Ovary (tissue), 9 donors: Measurements from ENCODE around the gene NSMCE1. TPM values are rescaled to one million over a fixed set of nuclear protein-coding genes. Genes with fewer than 3 reads are reported as not detected.

Experiments
- DNase-seq, 5 donors: peaks; one replicate each; pipeline ENCODE4 v3.0.0-alpha.2; 2019 to 2020
- H3K27ac ChIP-seq, 2 donors: fragments of 200-600 bp; one replicate each; pipeline versions ENCODE4 v1.5.1 to v1.8.0; 2019 to 2022
- H3K27me3 ChIP-seq: fragments of 200-600 bp; one replicate; pipeline ENCODE4 v1.8.0; 2022
- H3K36me3 ChIP-seq: fragments of 200-600 bp; sonication (generic); one replicate; pipeline ENCODE4 v1.5.1; 2019
- H3K4me1 ChIP-seq: one replicate; pipeline ENCODE4 v1.8.1; 2013; ENCODE audit warnings: mild to moderate bottlenecking, moderate library complexity; ENCODE audit not compliant: insufficient read depth
- H3K4me3 ChIP-seq: fragments of 200-600 bp; sonication (generic); one replicate; pipeline ENCODE4 v1.5.1; 2017
- H3K9me3 ChIP-seq, 2 donors: fragments of 200-600 bp in 1 of 2; sonication (generic) in 1 of 2; one replicate each; pipeline versions ENCODE4 v1.5.1 to v1.8.1; 2013 to 2019; ENCODE audit warnings: mild to moderate bottlenecking in 1 of 2, moderate library complexity in 1 of 2
- EP300 ChIP-seq: sonication (generic); formaldehyde crosslinking; IDR thresholded peaks from one replicate; pipeline ENCODE4 v1.6.1; 2017; ENCODE audit warnings: antibody characterized with exemption
- POLR2A ChIP-seq: fragments of 450-650 bp; IDR thresholded peaks from one replicate; pipeline ENCODE4 v1.6.1; 2017; ENCODE audit warnings: antibody characterized with exemption, mild to moderate bottlenecking, moderate library complexity
- WGBS, 3 donors: extraction: QIAGEN DNeasy Blood & Tissue Kit in 1 of 3; methylation state at CpG; one replicate each; pipeline versions ENCODE4 v1.1.5 to v1.1.7; 2013 to 2017; 5-methylcytosine and 5-hydroxymethylcytosine counted together
- intact Hi-C, 4 donors: fragments of 100-400 bp; cut with DNase I; formaldehyde crosslinking; loops; one replicate each; pipeline versions ENCODE4 v1.11.0 to v1.15.1; 2022 to 2023
- polyA plus RNA-seq, 2 donors: library from polyadenylated mRNA; stranded (reverse); fragments of 200-250 nt in 1 of 2; fragments of 350-450 nt in 1 of 2; fragmentation: Illumina TruSeq in 1 of 2; extraction: RNeasy Lipid Tissue Mini Kit (QIAGEN cat#74804) in 1 of 2; gene quantifications; one replicate each; pipeline ENCODE4 v1.2.3, GENCODE V29; 2013 to 2014
- total RNA-seq, 7 donors: library from RNA; depleted of rRNA in 2 of 7; stranded (reverse); fragments of >200 nt in 2 of 7; fragmentation: NEBNext Ultra II Directional in 3 of 7; extraction: Animal tissue kit (Norgen Biotek cat#: 25700) in 3 of 7; gene quantifications; one replicate each; pipeline versions ENCODE4 v1.1.0 to v1.2.4, GENCODE V29; 2016 to 2023
- TF ChIP-seq, protein P1 (sequence below), 3 donors: fragments of 450-650 bp in 2 of 3; fragments of 200-600 bp in 1 of 3; IDR thresholded peaks; one replicate each; pipeline versions ENCODE4 v1.5.1 to v1.8.0; 2016 to 2022; ENCODE audit warnings: antibody characterized with exemption in 3 of 3, mild to moderate bottlenecking in 1 of 3
- donor health status: DM: no; HTN: no; CAD: no; lungs with moderate emphysema.
- donor health status: DM: no; HTN: no; CAD: no.
- donor health status: Bipolar disorder and iron deficiency.
- donor health status: DM: yes; HTN: yes; CAD: no.
- donor health status: DM: no; HTN: no; CAD: no.
- donor health status: DM: yes; HTN: yes; CAD: no.

The NSMCE1 gene
- total and polyA plus RNA-seq, 9 donors, result 19.8 to 68.4 (median 51.2) TPM

DNA sequence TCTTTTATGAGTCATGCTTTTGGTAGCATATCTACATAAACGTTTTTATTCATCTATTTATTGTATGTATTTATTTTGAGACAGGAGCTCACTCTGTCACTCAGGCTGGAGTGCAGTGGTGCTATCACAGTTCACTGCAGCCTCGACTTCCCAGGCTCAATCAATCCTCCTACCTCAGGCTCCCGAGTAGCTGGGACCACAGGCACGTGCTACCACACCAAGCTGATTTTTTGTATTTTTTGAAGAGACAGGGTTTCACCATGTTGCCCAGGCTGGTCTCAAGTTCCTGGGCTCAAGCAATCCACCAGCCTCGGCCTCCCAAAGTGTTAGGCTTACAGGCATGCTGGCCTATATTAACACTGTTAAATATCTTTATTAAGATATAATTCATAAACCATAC, 24.8 kb upstream of the NSMCE1 start:
- no peak overlapping the region for H3K4me3 ChIP-seq
- H3K27ac ChIP-seq, result no peak overlapping the region
- no peak for DNase-seq
- 56 to 58% (median 58%) methylated on average over 5 of the region's 5 CpGs for WGBS, 3 donors
- H3K9me3 ChIP-seq, result no peaks in the 10 kb centered on the region
- H3K36me3 ChIP-seq, result no peaks in the 10 kb centered on the region
- TF ChIP-seq, protein P1, sequence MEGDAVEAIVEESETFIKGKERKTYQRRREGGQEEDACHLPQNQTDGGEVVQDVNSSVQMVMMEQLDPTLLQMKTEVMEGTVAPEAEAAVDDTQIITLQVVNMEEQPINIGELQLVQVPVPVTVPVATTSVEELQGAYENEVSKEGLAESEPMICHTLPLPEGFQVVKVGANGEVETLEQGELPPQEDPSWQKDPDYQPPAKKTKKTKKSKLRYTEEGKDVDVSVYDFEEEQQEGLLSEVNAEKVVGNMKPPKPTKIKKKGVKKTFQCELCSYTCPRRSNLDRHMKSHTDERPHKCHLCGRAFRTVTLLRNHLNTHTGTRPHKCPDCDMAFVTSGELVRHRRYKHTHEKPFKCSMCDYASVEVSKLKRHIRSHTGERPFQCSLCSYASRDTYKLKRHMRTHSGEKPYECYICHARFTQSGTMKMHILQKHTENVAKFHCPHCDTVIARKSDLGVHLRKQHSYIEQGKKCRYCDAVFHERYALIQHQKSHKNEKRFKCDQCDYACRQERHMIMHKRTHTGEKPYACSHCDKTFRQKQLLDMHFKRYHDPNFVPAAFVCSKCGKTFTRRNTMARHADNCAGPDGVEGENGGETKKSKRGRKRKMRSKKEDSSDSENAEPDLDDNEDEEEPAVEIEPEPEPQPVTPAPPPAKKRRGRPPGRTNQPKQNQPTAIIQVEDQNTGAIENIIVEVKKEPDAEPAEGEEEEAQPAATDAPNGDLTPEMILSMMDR (IDR thresholded peaks at IDR 0.05), result no peak
- TF ChIP-seq POLR2A (no peak), EP300 (no peak)
- intact Hi-C loops, result no loop called here
- no peaks in the 10 kb centered on the region for H3K27me3 ChIP-seq
- no peaks in the 10 kb centered on the region for H3K4me1 ChIP-seq

DNA sequence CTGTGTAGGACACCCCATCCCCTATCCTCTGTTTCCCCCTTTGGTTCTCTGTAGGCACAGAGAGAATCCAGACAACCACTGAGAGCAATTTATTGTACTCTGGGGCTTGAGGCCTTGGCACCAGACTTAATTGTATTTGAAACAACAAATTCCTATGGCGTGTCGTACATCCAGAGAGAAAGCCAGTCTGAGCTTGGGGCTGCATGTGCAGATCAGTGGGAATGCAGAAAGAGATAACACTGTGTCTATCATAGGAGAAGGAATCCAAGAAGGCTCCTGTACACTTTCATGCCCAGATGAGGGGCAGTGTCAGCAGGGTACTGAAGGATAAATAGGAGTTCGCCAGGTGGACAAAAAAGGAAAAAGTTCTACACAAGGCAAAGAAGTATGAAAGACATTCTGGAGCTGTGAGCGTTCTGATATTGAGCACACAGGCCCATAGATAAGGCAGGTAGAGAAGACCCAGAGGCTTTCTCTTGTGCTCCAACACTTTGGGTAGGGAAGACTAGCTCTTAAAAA, 23.2 kb upstream of the NSMCE1 start:
- 83 to 86% (median 84%) methylated on average over 4 of the region's 4 CpGs for WGBS, 3 donors
- intact Hi-C loops, result no loop called here
- Histone ChIP-seq H3K27ac (no peak overlapping the region), H3K4me3 (no peak overlapping the region), H3K4me1 (no peaks in the 10 kb centered on the region), H3K27me3 (no peaks in the 10 kb centered on the region), H3K9me3 (no peaks in the 10 kb centered on the region), H3K36me3 (no peaks in the 10 kb centered on the region)
- DNase-seq, result no peak
- no peak for TF ChIP-seq POLR2A
- TF ChIP-seq, protein P1 (IDR thresholded peaks at IDR 0.05), result no peak
- TF ChIP-seq EP300, result no peak

DNA sequence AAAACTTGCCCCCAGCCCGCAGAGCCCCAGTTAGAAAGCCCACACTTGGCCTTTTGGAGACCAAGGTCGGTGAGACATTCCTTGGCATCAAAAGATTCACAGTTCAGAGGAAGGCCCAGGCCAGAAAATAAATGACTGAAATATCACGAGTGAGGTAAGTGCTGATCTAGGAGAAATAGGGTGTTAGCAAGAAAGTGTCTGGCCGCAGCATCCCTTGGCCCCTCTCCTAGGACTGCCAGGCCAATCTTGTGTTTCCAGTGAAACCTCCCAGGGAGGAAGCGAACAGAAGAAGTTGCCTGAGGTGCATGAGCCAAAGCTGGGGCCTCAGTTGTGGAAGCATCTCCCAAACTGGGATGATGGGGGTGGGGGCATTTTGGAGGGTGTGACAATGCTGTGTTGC, 22.5 kb upstream of the NSMCE1 start:
- H3K27me3 ChIP-seq, result no peaks in the 10 kb centered on the region
- no peak for DNase-seq
- no peak overlapping the region for H3K4me3 ChIP-seq
- no peak overlapping the region for H3K27ac ChIP-seq
- TF ChIP-seq, protein P1 (IDR thresholded peaks at IDR 0.05), result no peak
- TF ChIP-seq EP300 (no peak), POLR2A (no peak)
- no peaks in the 10 kb centered on the region for H3K4me1 ChIP-seq
- intact Hi-C loops, result no loop called here
- H3K9me3 ChIP-seq, result no peaks in the 10 kb centered on the region
- H3K36me3 ChIP-seq, result no peaks in the 10 kb centered on the region
- WGBS, 3 donors, result 54 to 62% (median 61%) methylated on average over 5 of the region's 5 CpGs

DNA sequence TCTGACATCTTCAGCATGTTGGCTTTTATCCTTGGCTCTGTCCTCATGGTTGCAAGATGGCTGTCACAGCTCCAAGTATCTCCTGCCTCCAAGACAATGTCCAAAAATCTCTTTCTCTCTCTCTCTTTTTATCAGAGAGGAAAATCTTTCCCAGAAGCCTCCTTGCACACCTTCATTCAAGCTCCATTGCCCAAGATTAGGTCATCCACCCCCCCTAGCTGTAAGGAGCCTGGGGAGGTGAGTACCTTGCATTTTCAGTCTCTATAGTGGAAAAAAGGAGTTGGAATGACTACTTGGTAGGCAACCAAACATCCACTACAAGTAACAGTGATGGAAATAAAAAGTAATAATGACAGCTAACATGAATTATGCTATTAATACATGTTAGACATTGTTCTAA, 22.0 kb upstream of the NSMCE1 start:
- Histone ChIP-seq H3K4me1 (no peaks in the 10 kb centered on the region), H3K27ac (no peak overlapping the region), H3K36me3 (no peaks in the 10 kb centered on the region), H3K27me3 (no peaks in the 10 kb centered on the region), H3K9me3 (no peaks in the 10 kb centered on the region), H3K4me3 (no peak overlapping the region)
- intact Hi-C loops, result no loop called here
- TF ChIP-seq, protein P1 (IDR thresholded peaks at IDR 0.05), result no peak
- no peak for TF ChIP-seq POLR2A
- TF ChIP-seq EP300, result no peak
- DNase-seq, result no peak
